ENCODE results near the gene NTRK1. TPM values are rescaled to one million over a fixed set of nuclear protein-coding genes. Genes with fewer than 3 reads are reported as not detected.

Gene NTRK1
- total and polyA plus RNA-seq, 3 donors from 2014 or later, result 4.7 to 38.8 (median 14.6) TPM

DNA sequence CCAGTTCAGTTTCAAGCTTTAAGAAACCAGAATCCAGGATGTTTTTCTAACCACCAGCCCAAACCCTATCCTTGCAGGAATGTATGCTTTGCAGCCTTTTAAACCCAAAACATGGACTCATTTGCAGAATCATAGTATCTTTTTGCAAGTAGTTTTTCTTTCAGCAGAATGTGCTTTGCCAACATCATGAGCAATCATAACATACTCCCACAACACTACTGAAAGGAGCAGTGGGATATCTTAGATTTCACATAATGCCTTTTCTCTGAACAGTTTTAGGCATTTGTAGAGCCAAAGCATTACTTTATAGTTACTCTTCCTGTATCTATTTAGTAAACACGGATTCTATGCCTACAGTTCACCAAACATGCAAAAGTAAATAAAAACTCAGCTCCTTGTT lies 34.0 kb upstream of the NTRK1 start:
- TF ChIP-seq, protein P1, sequence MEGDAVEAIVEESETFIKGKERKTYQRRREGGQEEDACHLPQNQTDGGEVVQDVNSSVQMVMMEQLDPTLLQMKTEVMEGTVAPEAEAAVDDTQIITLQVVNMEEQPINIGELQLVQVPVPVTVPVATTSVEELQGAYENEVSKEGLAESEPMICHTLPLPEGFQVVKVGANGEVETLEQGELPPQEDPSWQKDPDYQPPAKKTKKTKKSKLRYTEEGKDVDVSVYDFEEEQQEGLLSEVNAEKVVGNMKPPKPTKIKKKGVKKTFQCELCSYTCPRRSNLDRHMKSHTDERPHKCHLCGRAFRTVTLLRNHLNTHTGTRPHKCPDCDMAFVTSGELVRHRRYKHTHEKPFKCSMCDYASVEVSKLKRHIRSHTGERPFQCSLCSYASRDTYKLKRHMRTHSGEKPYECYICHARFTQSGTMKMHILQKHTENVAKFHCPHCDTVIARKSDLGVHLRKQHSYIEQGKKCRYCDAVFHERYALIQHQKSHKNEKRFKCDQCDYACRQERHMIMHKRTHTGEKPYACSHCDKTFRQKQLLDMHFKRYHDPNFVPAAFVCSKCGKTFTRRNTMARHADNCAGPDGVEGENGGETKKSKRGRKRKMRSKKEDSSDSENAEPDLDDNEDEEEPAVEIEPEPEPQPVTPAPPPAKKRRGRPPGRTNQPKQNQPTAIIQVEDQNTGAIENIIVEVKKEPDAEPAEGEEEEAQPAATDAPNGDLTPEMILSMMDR (IDR thresholded peaks at IDR 0.05), result no peak
- TF ChIP-seq POLR2A (IDR thresholded peaks at IDR 0.05), result no peak
- peaks cover 4% of the 10 kb centered on the region for H3K4me1 ChIP-seq
- H3K36me3 ChIP-seq (ENCODE audit: low read depth, missing control alignments), result no peaks in the 10 kb centered on the region
- no peaks in the 10 kb centered on the region for H3K9me3 ChIP-seq
- H3K27ac ChIP-seq, result no peak overlapping the region
- H3K27me3 ChIP-seq, result no peaks in the 10 kb centered on the region
- DNase-seq, result no peak
- intact Hi-C loops (cut with DNase I; ENCODE audit: low total_unique reads), result no loop called here
- H3K4me3 ChIP-seq, result no peak overlapping the region
- 35 to 40% methylated on average over 1 of the region's 1 CpG for WGBS, 2 donors

DNA sequence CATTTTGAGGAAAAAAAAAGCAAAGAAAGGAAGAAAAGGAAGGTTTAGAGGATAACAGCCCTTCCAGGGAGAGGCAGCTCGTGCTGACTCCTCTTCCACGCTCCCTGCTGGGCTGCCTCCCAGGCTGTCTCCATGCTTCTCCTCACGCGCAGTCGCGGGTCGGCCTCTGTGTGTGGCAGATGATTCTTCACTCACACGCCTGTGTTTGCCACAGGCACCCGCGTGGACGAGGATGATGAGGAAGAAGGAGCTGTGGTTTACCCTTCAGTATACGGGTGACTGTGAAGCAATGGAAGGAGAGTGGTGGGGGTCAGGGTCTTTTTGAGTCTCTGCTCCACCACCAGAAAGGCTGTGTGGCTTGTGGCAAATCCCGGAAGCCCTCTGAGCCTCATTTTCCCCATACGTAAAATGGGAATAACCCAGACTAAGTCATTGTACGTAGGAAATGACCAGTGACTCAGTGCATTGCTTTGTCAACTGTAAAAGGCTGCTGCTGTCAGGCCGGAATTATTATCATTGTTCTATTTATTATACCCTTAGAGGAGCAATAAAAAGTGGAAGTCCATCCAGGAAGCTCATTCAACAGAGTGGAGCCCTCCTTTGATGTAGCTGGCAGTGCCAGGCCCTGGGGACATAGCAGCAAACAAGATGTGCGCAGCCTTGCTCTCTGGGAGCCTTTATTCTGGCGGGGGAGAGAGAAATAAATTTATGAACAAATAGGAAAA lies 32.1 kb upstream of the NTRK1 start:
- TF ChIP-seq POLR2A (IDR thresholded peaks at IDR 0.05), result no peak
- TF ChIP-seq, protein P1 (IDR thresholded peaks at IDR 0.05), result no peak
- H3K4me1 ChIP-seq, result peaks cover 4% of the 10 kb centered on the region
- WGBS, 2 donors, result 82 to 85% methylated on average over 18 of the region's 18 CpGs

DNA sequence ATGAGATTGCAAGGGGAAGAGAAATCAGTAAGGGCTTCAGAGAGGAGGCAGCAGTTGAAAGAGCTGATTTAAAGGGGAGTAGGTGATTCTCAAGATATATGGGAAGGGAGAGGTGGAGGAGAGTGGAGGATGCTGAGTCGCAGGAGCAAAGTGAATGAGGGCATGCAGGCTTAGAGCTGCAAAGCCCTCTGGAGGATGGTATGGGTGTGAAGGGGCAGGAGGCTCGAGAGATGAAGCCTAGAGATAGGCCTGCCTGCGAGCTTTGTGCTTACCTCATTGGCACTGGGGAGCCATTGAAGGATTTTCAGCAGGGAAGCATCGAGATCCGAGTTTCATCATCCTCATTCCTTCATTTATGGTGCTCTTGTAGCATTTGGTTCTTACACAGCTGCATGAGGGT lies 28.2 kb upstream of the NTRK1 start:
- Histone ChIP-seq H3K27me3 (no peaks in the 10 kb centered on the region), H3K36me3 (ENCODE audit: low read depth, missing control alignments) (no peaks in the 10 kb centered on the region), H3K9me3 (no peaks in the 10 kb centered on the region), H3K27ac (no peak overlapping the region), H3K4me1 (no peaks in the 10 kb centered on the region), H3K4me3 (no peak overlapping the region)
- WGBS, 2 donors, result 74 to 81% methylated on average over 5 of the region's 5 CpGs
- intact Hi-C loops (cut with DNase I; ENCODE audit: low total_unique reads), result no loop called here
- DNase-seq, result no peak
- TF ChIP-seq POLR2A (IDR thresholded peaks at IDR 0.05), result no peak
- TF ChIP-seq, protein P1 (IDR thresholded peaks at IDR 0.05), result no peak

More for the DNA sequence above, 32.1 kb upstream of the NTRK1 start:
- intact Hi-C loops (cut with DNase I; ENCODE audit: low total_unique reads), result no loop called here
- H3K27me3 ChIP-seq, result no peaks in the 10 kb centered on the region
- H3K4me3 ChIP-seq, result no peak overlapping the region
- no peaks in the 10 kb centered on the region for H3K9me3 ChIP-seq
- no peaks in the 10 kb centered on the region for H3K36me3 ChIP-seq (ENCODE audit: low read depth, missing control alignments)
- no peak for DNase-seq
- H3K27ac ChIP-seq, result no peak overlapping the region

DNA sequence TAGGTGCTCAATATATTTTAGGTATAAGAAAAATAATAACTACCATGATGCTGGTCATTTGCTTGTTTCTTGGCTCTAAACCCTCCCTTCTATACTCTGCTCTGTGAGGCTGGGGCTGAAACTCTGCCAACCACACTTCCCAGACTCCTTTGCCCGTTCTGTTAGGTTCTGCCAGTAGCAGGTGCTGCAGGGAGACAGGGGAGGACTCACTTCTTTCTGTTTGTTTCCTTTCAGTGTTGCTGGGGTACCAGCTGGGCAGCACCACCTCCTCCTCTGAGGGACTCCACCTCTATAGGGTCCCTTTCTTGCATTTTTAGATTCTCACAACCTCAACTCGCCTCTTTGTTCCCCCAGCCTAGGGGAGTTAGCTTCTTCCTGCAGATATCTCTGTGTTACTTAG lies 27.1 kb upstream of the NTRK1 start:
- WGBS, 2 donors, result 55 to 75% methylated on average over 2 of the region's 2 CpGs
- H3K9me3 ChIP-seq, result no peaks in the 10 kb centered on the region
- no peaks in the 10 kb centered on the region for H3K36me3 ChIP-seq (ENCODE audit: low read depth, missing control alignments)
- no peak overlapping the region for H3K4me3 ChIP-seq
- intact Hi-C loops (cut with DNase I; ENCODE audit: low total_unique reads), result no loop called here
- DNase-seq, result peak; percentile 44
- H3K4me1 ChIP-seq, result no peaks in the 10 kb centered on the region
- no peak for TF ChIP-seq POLR2A (IDR thresholded peaks at IDR 0.05)
- TF ChIP-seq, protein P1 (IDR thresholded peaks at IDR 0.05), result no peak
- H3K27ac ChIP-seq, result no peak overlapping the region
- H3K27me3 ChIP-seq, result no peaks in the 10 kb centered on the region

DNA sequence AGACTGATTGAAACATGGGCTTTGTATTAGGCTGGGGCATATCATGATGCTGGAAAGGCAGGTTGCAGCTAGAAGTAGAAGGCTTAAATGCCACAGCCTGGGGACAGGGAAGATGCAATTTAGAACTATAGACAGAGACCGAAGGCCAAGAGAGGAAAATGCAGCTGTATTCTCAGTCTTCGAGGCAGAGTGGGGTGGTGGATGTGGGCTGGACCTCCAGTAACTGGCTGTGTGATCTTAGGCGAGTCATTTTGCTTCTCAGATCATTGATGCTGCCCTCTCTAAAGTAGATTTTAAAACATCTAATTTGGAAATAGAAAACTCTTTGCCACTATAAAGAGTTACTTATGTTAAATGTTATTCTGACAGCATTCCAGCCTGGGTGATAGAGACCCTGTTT lies 26.3 kb upstream of the NTRK1 start:
- WGBS, 2 donors, result 81 to 93% methylated on average over 3 of the region's 3 CpGs
- no peak for DNase-seq
- no peaks in the 10 kb centered on the region for H3K4me1 ChIP-seq
- no peaks in the 10 kb centered on the region for H3K27me3 ChIP-seq
- H3K4me3 ChIP-seq, result no peak overlapping the region
- TF ChIP-seq, protein P1 (IDR thresholded peaks at IDR 0.05), result no peak
- TF ChIP-seq POLR2A (IDR thresholded peaks at IDR 0.05), result no peak
- intact Hi-C loops (cut with DNase I; ENCODE audit: low total_unique reads), result no loop called here
- no peaks in the 10 kb centered on the region for H3K36me3 ChIP-seq (ENCODE audit: low read depth, missing control alignments)
- H3K27ac ChIP-seq, result no peak overlapping the region
- H3K9me3 ChIP-seq, result no peaks in the 10 kb centered on the region

Data from testis (tissue), 3 donors.